ENCODE measurements around the gene LEF1. TPM values are rescaled to one million over a fixed set of nuclear protein-coding genes. Genes with fewer than 3 reads are reported as not detected.

LEF1 gene
- total RNA-seq, 1 experiment from 2014 or later: 0.79 TPM

- H2AFZ ChIP-seq (ENCODE audit: low read depth, low read length, poor library complexity, severe bottlenecking): no peak overlapping the region
- H3K9me3 ChIP-seq (ENCODE audit: control insufficient read depth in 1 of 2, insufficient read depth in 1 of 2, low read depth in 1 of 2, low read length in 2 of 2): no peaks in the 10 kb centered on the region
- no peaks in the 10 kb centered on the region for H4K20me1 ChIP-seq (ENCODE audit: insufficient read depth)
- POLR2A ChIA-PET: no interaction called here
- no peak overlapping the region for H3K9ac ChIP-seq (ENCODE audit: low read length)
- intact Hi-C loops (cut with micrococcal nuclease): no loop called here
- no TSS peak for BruUV-seq (replicated peaks)
- CTCF ChIA-PET: no interaction called here
- no peak for ATAC-seq
- H3K79me2 ChIP-seq (ENCODE audit: insufficient read depth, low read length): no peaks in the 10 kb centered on the region
- H3K4me1 ChIP-seq (ENCODE audit: control insufficient read depth in 1 of 2, insufficient read depth in 2 of 2, low read length in 2 of 2): peaks cover 3 to 5% of the 10 kb centered on the region in 2 experiments; a peak in 3 of 4 replicates
- no peaks in the 10 kb centered on the region for H3K27me3 ChIP-seq (ENCODE audit: insufficient read depth, low read length)
- no peak for DNase-seq (ENCODE audit: low read depth, low spot score)
- TF ChIP-seq CBX3 (IDR thresholded peaks at IDR 0.05; ENCODE audit: low read depth) (no peak), SP1 (IDR thresholded peaks at IDR 0.05; ENCODE audit: low read depth) (no peak), ZBTB33 (IDR thresholded peaks at IDR 0.05; ENCODE audit: extremely low read depth, insufficient replicate concordance, low read length) (no peak), YY1 (IDR thresholded peaks at IDR 0.05; ENCODE audit: extremely low read depth, insufficient replicate concordance, low read depth, low read length) (no peak), EZH2phosphoT487 (IDR thresholded peaks at IDR 0.05; ENCODE audit: borderline replicate concordance) (no peak), JUND (IDR thresholded peaks at IDR 0.05) (no peak), EZH2 (IDR thresholded peaks at IDR 0.05) (no peak), ZFX (IDR thresholded peaks at IDR 0.05) (no peak), SRF (IDR thresholded peaks at IDR 0.05; ENCODE audit: low read depth) (no peak), CEBPB (IDR thresholded peaks at IDR 0.05; ENCODE audit: low read depth) (no peak), FOSL1 (IDR thresholded peaks at IDR 0.05; ENCODE audit: low read depth) (no peak), SIN3A (IDR thresholded peaks at IDR 0.05; ENCODE audit: low read depth) (no peak), POLR2AphosphoS5 (IDR thresholded peaks at IDR 0.05; ENCODE audit: low read depth, low read length) (no peak), ATF3 (IDR thresholded peaks at IDR 0.05) (no peak), POLR2A (IDR thresholded peaks at IDR 0.05; ENCODE audit: borderline replicate concordance, extremely low read depth, insufficient read depth, insufficient read length) (no peak), RAD21 (IDR thresholded peaks at IDR 0.05; ENCODE audit: low read depth) (no peak)
- TF ChIP-seq, protein P1, sequence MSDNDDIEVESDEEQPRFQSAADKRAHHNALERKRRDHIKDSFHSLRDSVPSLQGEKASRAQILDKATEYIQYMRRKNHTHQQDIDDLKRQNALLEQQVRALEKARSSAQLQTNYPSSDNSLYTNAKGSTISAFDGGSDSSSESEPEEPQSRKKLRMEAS (IDR thresholded peaks at IDR 0.05): no peak
- no peaks in the 10 kb centered on the region for H3K9me2 ChIP-seq (ENCODE audit: insufficient read depth)
- no peak overlapping the region for H3K4me3 ChIP-seq (replicated peaks in 1 of 2; ENCODE audit: low read depth in 1 of 2, low read length in 2 of 2)
- no peaks in the 10 kb centered on the region for H3K36me3 ChIP-seq (ENCODE audit: control insufficient read depth in 1 of 2, insufficient read depth in 2 of 2, low read length in 2 of 2)
- no peak overlapping the region for H3K4me2 ChIP-seq (ENCODE audit: low read length)
- H3K27ac ChIP-seq (ENCODE audit: low read depth, low read length): no peak overlapping the region
- RAD21 ChIA-PET (ENCODE audit: low non-redundant PET in 1 of 2, low total read pairs in 2 of 2, uncharacterized antibody in 2 of 2, unreplicated experiment in 2 of 2): no interaction called here
Observed at GRCh38 chr4:108043526-108043925, 125.2 kb downstream of the LEF1 start.
